Esophagus (tissue), 2 donors: ENCODE results near the gene LARP4. TPM values are rescaled to one million over a fixed set of nuclear protein-coding genes. Genes with fewer than 3 reads are reported as not detected.
"Not testable (repeated sequence)": the region's sequence is repeated elsewhere in the genome, so short reads cannot be mapped to it uniquely, and the experiment has no call there.

Experiments
- H3K27ac ChIP-seq, 2 donors: one replicate each; pipeline ENCODE4 v1.5.1; 2013; ENCODE audit warnings: low read depth in 2 of 2, mild to moderate bottlenecking in 2 of 2, inconsistent platforms in 1 of 2, low read length in 1 of 2, moderate library complexity in 1 of 2
- H3K27me3 ChIP-seq, 2 donors: one replicate each; pipeline ENCODE4 v1.6.1; 2013; ENCODE audit warnings: low read length in 2 of 2, control low read depth in 1 of 2, mild to moderate bottlenecking in 1 of 2; ENCODE audit not compliant: insufficient read depth in 2 of 2, control insufficient read depth in 1 of 2
- H3K36me3 ChIP-seq, 2 donors: one replicate each; pipeline ENCODE4 v1.6.1; 2013; ENCODE audit warnings: low read length in 1 of 2; ENCODE audit not compliant: control insufficient read depth in 2 of 2, insufficient read depth in 2 of 2
- H3K4me1 ChIP-seq, 2 donors: one replicate each; pipeline ENCODE4 v1.6.1; 2013; ENCODE audit warnings: low read length in 1 of 2; ENCODE audit not compliant: control insufficient read depth in 2 of 2, insufficient read depth in 2 of 2
- H3K4me3 ChIP-seq, 2 donors: one replicate each; pipeline ENCODE4 v1.5.1; 2013; ENCODE audit warnings: low read length in 2 of 2, mild to moderate bottlenecking in 2 of 2, low read depth in 1 of 2, moderate library complexity in 1 of 2
- H3K9me3 ChIP-seq, 2 donors: one replicate each; pipeline ENCODE4 v1.6.1; 2013; ENCODE audit warnings: mild to moderate bottlenecking in 2 of 2, low read depth in 1 of 2, low read length in 1 of 2, moderate library complexity in 1 of 2; ENCODE audit not compliant: control insufficient read depth in 2 of 2, insufficient read depth in 1 of 2
- WGBS, 2 donors: extraction: QIAGEN DNeasy Blood & Tissue Kit; methylation state at CpG; one replicate each; pipeline ENCODE4 v1.1.7; 2013; 5-methylcytosine and 5-hydroxymethylcytosine counted together
- polyA plus RNA-seq, 2 donors: library from polyadenylated mRNA; stranded (reverse); fragments of 200-250 nt; gene quantifications; one replicate each; pipeline ENCODE4 v1.2.3, GENCODE V29; 2013
- donor health status: healthy with polysubstance abuse.
- donor health status: Bipolar disorder and iron deficiency.

The LARP4 gene
- polyA plus RNA-seq, 2 donors, result 7.5 to 8.1 TPM

DNA sequence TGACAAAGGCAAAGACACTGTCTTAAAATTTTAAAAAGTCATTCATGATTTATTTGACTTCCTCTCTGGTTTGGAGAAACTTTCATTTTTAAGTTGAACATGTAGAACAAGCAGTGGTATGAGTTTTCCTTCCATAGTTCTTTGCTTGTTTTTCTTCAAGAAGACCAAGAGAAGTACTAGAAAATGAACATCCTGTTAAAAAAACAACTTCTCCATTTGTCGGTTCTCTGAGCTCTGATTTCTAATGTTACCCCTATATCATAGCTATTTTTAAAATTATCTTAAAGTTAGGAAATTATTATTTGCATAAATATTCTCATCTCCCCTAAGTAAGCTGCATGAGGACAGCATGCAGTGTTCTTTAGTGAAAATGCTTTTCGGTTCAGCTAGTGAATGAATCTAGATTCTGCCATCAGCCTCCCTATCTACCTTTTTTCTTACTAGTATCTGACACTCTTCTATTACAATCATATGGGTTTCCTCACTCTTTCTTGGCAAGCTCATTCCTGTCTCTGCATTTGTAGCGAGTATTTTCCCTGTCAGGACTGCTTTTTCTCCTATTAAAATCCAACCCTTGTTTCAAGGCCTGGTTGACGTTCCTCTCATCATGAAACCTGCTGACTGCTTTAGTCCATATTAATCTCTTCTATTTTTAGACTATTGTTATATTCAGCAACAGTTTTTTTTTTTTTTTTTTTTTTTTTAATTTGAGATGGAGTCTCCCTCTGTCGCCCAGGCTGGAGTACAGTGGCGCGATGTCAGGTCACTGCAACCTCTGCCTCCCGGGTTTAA, 119.9 kb downstream of the LARP4 start:
- Histone ChIP-seq H3K27ac (peak overlapping the region in 1 of 2 donors; percentile 44), H3K4me1 (no peaks in the 10 kb centered on the region), H3K9me3 (no peaks in the 10 kb centered on the region), H3K27me3 (no peaks in the 10 kb centered on the region), H3K36me3 (no peaks in the 10 kb centered on the region), H3K4me3 (no peak overlapping the region)
- 56 to 57% methylated on average over 8 of the region's 8 CpGs for WGBS, 2 donors

DNA sequence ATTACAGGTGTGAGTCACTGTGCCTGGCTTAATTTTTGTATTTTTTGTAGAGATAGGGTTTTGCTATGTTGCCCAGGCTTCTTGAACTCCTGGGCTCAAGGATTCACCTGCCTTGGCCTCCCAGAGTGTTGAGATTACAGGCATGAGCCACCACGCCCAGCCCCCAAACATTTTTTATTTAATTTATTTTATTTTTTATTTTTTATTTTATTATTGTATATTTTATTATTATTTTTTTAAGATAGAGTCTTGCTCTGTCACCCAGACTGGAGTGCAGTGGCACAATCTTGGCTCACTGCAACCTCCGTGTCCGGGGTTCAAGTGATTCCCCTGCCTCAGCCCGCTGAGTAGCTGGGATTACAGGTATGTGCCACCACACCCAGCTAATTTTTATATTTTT, 121.1 kb downstream of the LARP4 start:
- H3K4me1 ChIP-seq, H3K9me3 ChIP-seq, H3K27me3 ChIP-seq, H3K4me3 ChIP-seq, H3K36me3 ChIP-seq, H3K27ac ChIP-seq: not testable (repeated sequence)
- WGBS, 2 donors, result 96 to 97% methylated on average over 4 of the region's 4 CpGs

DNA sequence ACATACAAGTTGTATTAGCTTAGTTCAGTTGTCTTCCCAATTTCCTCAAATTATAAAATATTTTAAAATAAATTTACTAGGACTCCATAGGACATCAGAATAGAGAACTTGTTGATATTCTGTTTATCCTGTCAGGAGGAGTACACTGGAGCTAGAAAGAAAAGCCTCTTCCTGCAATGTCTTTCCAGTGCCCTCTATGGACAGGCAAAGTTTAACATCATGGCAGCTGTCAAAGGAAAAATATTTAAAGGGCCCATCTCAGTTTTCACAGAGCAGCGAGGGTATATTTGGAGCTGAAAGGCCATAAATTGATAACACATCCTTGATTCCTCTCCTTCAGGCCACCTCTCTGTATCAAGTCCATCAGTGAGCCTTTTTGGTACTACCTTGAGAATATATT, 123.1 kb downstream of the LARP4 start:
- Histone ChIP-seq H3K4me1 (no peaks in the 10 kb centered on the region), H3K27me3 (no peaks in the 10 kb centered on the region), H3K36me3 (no peaks in the 10 kb centered on the region), H3K27ac (no peak overlapping the region), H3K4me3 (no peak overlapping the region), H3K9me3 (no peaks in the 10 kb centered on the region)
- WGBS, 2 donors, result 90% methylated on average over 1 of the region's 1 CpG

DNA sequence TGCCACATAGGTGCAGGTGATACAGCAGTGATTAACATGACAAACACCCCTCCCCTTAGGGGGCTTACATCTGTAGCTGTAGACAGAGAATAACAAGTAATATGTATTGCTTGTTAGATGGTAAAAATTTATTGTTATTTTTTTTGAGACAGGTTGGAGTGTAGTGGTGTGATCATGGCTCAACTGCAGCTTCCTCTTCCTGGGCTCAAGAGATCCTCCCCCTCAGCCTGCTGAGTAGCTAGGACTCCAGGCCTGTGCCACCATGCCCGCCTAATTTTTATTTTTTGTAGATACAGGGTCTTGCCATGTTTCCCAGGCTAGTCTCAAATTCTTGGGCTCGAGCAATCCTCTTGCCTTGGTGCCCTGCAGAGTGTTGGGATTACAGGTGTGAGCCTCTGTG, 123.9 kb downstream of the LARP4 start:
- Histone ChIP-seq H3K27me3 (no peaks in the 10 kb centered on the region), H3K4me1 (peaks cover 2 to 6% of the 10 kb centered on the region in 2 donors), H3K4me3 (no peak overlapping the region), H3K9me3 (no peaks in the 10 kb centered on the region), H3K36me3 (no peaks in the 10 kb centered on the region), H3K27ac (no peak overlapping the region)
- 95 to 100% methylated on average over 2 of the region's 2 CpGs for WGBS, 2 donors

DNA sequence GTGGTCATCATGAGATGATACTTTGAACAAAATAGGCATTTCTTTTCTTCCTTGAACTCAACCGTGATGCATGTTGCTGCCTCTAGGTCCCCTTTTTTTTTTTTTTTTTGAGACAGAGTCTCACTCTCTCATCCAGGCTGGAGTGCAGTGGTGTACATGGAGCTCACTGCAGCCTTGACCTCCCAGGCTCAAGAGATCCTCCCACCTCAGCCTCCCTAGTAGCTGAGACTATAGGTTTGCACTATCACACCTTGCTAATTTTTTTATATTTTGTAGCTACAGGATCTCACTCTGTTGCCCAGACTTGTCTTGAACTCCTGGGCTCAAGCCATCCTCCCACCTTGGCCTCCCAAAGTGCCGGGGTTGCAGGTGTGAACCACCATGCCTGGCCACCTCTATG, 124.7 kb downstream of the LARP4 start:
- Histone ChIP-seq H3K9me3 (no peaks in the 10 kb centered on the region), H3K4me3 (no peak overlapping the region), H3K27ac (no peak overlapping the region), H3K36me3 (no peaks in the 10 kb centered on the region), H3K27me3 (no peaks in the 10 kb centered on the region), H3K4me1 (peaks cover 2 to 6% of the 10 kb centered on the region in 2 donors)
- 78 to 91% methylated on average over 2 of the region's 2 CpGs for WGBS, 2 donors

DNA sequence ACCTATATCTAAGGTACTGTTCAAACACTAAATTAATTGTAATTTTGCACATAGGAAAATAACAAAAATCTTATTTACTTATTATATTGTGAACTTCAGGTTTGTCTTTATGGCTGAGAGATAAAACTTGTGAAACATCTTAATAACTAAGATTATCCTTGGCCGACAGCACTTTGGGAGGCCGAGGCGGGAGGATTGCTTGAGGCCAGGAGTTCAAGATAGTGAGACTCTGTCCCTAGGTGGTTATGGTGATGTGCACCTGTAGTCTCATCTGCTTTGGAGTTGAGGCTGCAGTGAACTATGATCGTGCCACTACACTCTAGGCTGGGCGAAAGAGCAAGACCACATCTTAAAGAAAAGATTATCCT, 126.7 kb downstream of the LARP4 start:
- no peaks in the 10 kb centered on the region for H3K36me3 ChIP-seq
- H3K27me3 ChIP-seq, result no peaks in the 10 kb centered on the region
- no peak overlapping the region for H3K27ac ChIP-seq
- no peaks in the 10 kb centered on the region for H3K9me3 ChIP-seq
- H3K4me3 ChIP-seq, result no peak overlapping the region
- H3K4me1 ChIP-seq, result peaks cover 5 to 6% of the 10 kb centered on the region in 2 donors
- 84 to 96% methylated on average over 5 of the region's 5 CpGs for WGBS, 2 donors

DNA sequence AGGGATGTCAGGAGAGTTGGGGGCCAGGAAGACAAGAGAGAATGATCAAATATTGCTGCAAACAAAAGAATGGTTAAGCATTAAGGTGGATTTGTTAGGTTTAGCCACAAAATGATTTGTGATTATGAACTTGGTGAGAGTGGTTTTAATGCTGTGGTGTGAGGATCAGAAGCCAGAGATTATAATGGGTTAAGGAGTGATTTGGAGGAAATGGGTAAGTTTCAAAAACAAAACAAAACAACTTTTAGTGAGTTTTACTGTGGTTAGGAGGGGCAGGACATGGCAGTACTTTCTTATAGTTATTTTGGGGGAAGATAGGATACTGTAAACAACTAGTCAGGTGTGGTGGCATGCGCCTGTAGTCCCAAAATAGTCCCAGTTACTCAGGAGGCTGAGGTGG, 128.1 kb downstream of the LARP4 start:
- Histone ChIP-seq H3K36me3 (no peaks in the 10 kb centered on the region), H3K27ac (no peak overlapping the region), H3K4me3 (no peak overlapping the region), H3K27me3 (no peaks in the 10 kb centered on the region), H3K4me1 (peaks cover 6 to 8% of the 10 kb centered on the region in 2 donors), H3K9me3 (no peaks in the 10 kb centered on the region)
- 88 to 89% methylated on average over 1 of the region's 1 CpG for WGBS, 2 donors

DNA sequence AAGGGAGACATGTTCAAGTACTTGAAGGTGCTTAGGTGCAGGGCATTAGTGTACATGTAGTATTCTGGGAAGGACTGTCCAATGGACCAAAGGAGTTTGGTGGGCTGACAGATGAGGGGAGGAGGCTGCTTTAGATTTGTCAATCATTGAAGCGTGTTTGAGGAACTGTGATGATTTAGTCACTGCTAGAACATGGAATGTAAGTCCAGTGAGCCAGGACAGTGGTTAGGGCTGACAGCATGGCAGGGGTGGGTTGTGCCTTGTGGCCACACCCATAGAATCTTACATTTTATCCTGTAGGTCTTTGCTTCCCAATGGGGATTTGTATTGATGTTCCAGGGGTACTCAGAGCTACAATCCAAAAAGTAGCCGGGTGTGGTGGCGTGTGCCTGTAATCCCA, 128.7 kb downstream of the LARP4 start:
- H3K4me3 ChIP-seq, result no peak overlapping the region
- 87 to 94% methylated on average over 3 of the region's 3 CpGs for WGBS, 2 donors
- H3K9me3 ChIP-seq, result no peaks in the 10 kb centered on the region
- H3K27me3 ChIP-seq, result no peaks in the 10 kb centered on the region
- no peaks in the 10 kb centered on the region for H3K36me3 ChIP-seq
- H3K4me1 ChIP-seq, result peaks cover 6 to 8% of the 10 kb centered on the region in 2 donors
- H3K27ac ChIP-seq, result no peak overlapping the region
